GM18519 (cell line): ENCODE results near the gene CDC42EP4.

ENCODE experiments used
- ATAC-seq: cut with Tn5 transposase; IDR thresholded peaks from one replicate; pipeline ENCODE4 v1.9.1; 2021; ENCODE audit warnings: mild to moderate bottlenecking, moderate library complexity; ENCODE audit not compliant: unreplicated experiment, low FRiP score

The CDC42EP4 gene

GRCh38 chr17:73261952-73262675 is 49.7 kb downstream of the CDC42EP4 start:
- no peak for ATAC-seq

GRCh38 chr17:73261617-73261951 is 50.2 kb downstream of the CDC42EP4 start, which contains the start of gene CPSF4L:
Gene CPSF4L, minus strand, starts transcription at chr17:73261880. Its CDS starts 62 bp downstream, at chr17:73261818.
- ATAC-seq, result no peak

GRCh38 chr17:73257516-73257915 is 54.3 kb downstream of the CDC42EP4 start:
- no peak for ATAC-seq

GRCh38 chr17:73256220-73256619 is 55.6 kb downstream of the CDC42EP4 start:
- no peak for ATAC-seq

GRCh38 chr17:73255671-73256181 is 56.1 kb downstream of the CDC42EP4 start:
- ATAC-seq, result peak; percentile 58

GRCh38 chr17:73251871-73252270 is 59.9 kb downstream of the CDC42EP4 start:
- no peak for ATAC-seq

GRCh38 chr17:73250851-73251640 is 60.8 kb downstream of the CDC42EP4 start:
- no peak for ATAC-seq

- no peak for ATAC-seq
Observed at GRCh38 chr17:73249700-73250099, 62.1 kb downstream of the CDC42EP4 start.

GRCh38 chr17:73248532-73248931 is 63.3 kb downstream of the CDC42EP4 start:
- ATAC-seq, result no peak

- no peak for ATAC-seq
Observed at GRCh38 chr17:73247726-73248125, 64.1 kb downstream of the CDC42EP4 start.

GRCh38 chr17:73240561-73240960 is 71.2 kb downstream of the CDC42EP4 start:
- no peak for ATAC-seq

GRCh38 chr17:73237714-73238113 is 74.1 kb downstream of the CDC42EP4 start:
- ATAC-seq, result no peak

- no peak for ATAC-seq
Observed at GRCh38 chr17:73234736-73235135, 77.1 kb downstream of the CDC42EP4 start.
